DLD1 (cell line): ENCODE data around the gene FXYD1.

Source experiments
- in situ Hi-C: cut with HindIII; loops from 2 replicates; pipeline ENCODE4 v1.10.0; 2017; ENCODE audit warnings: low sequenced_read_pairs

The FXYD1 gene

DNA sequence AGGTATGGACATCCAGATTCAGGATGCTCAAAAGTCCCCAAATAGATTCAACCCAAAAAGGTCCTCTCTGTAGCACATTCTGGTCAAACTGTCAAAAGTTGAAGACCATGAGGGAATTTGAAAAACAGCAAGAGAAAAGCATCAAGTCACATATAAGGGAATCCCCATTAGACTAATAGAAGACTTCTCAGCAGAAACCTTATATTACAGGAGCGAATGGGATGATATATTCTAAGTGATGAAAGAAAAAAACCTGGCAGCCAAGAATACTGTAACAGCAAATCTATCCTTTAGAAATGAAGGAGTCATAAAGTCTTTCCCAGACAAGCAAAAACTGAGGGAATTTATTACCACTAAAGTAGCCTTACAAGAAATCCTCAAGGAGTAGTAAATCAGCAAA lies 45.6 kb downstream of the FXYD1 start:
- in situ Hi-C loops: no loop called here

DNA sequence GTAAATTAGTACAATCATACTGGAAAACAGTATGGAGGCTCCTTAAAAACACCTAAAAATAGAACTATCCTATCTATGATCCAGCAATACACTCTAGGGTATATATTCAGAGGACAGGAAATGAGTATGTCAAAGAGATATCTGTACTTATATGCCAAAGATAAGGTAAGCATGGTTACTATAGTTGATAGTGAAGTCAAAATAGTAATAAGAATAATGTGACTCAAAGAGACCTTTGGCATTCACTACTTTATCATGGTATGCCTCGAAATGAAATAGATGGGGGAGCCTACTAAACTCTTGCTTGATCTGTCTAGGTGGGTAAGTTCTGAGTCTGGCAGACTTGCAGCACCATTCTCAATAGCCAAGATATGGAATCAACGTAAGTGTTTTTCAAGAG lies 46.3 kb downstream of the FXYD1 start:
- in situ Hi-C loops: no loop called here
